Keratinocyte (primary cell): ENCODE measurements around the gene ANKRD33. TPM values are rescaled to one million over a fixed set of nuclear protein-coding genes. Genes with fewer than 3 reads are reported as not detected.
A peak's percentile ranks its signal among the peaks of the same experiment; 100 is the strongest.

Experiments used
- DNase-seq: peaks from one replicate; pipeline ENCODE4 v3.0.0-alpha.2; 2011; ENCODE audit warnings: low read depth, missing footprints, low spot score
- FAIRE-seq: peaks from 2 replicates; lab custom pipeline; 2011; peaks lifted over from hg19 to GRCh38; lab: Jason Lieb, UNC
- H2AFZ ChIP-seq: 2 replicates; pipeline ENCODE4 v1.6.0; 2012; ENCODE audit warnings: low read length, control low read depth, inconsistent platforms; ENCODE audit not compliant: control insufficient read depth
- H3K27ac ChIP-seq: 2 replicates; pipeline ENCODE4 v1.5.1; 2011; ENCODE audit warnings: low read length; ENCODE audit not compliant: control insufficient read depth, insufficient read depth
- H3K27me3 ChIP-seq: 3 replicates; pipeline ENCODE4 v1.6.0; 2011; ENCODE audit warnings: low read length; ENCODE audit not compliant: control insufficient read depth, insufficient read depth; ENCODE audit errors: extremely low read depth
- H3K36me3 ChIP-seq, 2 experiments: 2 replicates in 1 of 2; 3 replicates in 1 of 2; pipeline ENCODE4 v1.5.1; 2011; ENCODE audit warnings: low read length in 2 of 2, mild to moderate bottlenecking in 1 of 2; ENCODE audit not compliant: control insufficient read depth in 2 of 2, insufficient read depth in 2 of 2; ENCODE audit errors: extremely low read depth in 1 of 2
- H3K4me1 ChIP-seq: 3 replicates; pipeline ENCODE4 v1.5.1; 2011; ENCODE audit warnings: low read length; ENCODE audit not compliant: control insufficient read depth, insufficient read depth; ENCODE audit errors: extremely low read depth
- H3K4me2 ChIP-seq: 3 replicates; pipeline ENCODE4 v1.6.0; 2011; ENCODE audit warnings: low read depth, low read length; ENCODE audit not compliant: control insufficient read depth, insufficient read depth; ENCODE audit errors: extremely low read depth
- H3K4me3 ChIP-seq, 3 experiments: fragments of 200-600 bp in 1 of 3; sonication (generic) in 1 of 3; 2 replicates in 2 of 3; 3 replicates in 1 of 3; pipeline ENCODE4 v1.5.1; 2011 to 2016; ENCODE audit warnings: low read length in 3 of 3, mild to moderate bottlenecking in 3 of 3, control low read depth in 2 of 3, inconsistent platforms in 1 of 3, low read depth in 1 of 3, mixed read lengths in 1 of 3, mixed run types in 1 of 3, moderate library complexity in 1 of 3; ENCODE audit not compliant: control insufficient read depth in 2 of 3, insufficient read depth in 2 of 3; ENCODE audit errors: extremely low read depth in 1 of 3
- H3K79me2 ChIP-seq: 2 replicates; pipeline ENCODE4 v1.6.0; 2012; ENCODE audit warnings: low read length; ENCODE audit not compliant: control insufficient read depth, insufficient read depth
- H3K9ac ChIP-seq: 3 replicates; pipeline ENCODE4 v1.6.0; 2011; ENCODE audit warnings: low read length; ENCODE audit not compliant: control insufficient read depth, insufficient read depth; ENCODE audit errors: extremely low read depth
- H3K9me1 ChIP-seq: 3 replicates; pipeline ENCODE4 v1.6.0; 2011; ENCODE audit warnings: low read length; ENCODE audit not compliant: control insufficient read depth, insufficient read depth; ENCODE audit errors: extremely low read depth
- H3K9me3 ChIP-seq: 2 replicates; pipeline ENCODE4 v1.5.1; 2012; ENCODE audit warnings: low read depth, low read length; ENCODE audit not compliant: control insufficient read depth
- H4K20me1 ChIP-seq: 3 replicates; pipeline ENCODE4 v1.6.0; 2011; ENCODE audit warnings: low read length; ENCODE audit not compliant: control insufficient read depth, insufficient read depth; ENCODE audit errors: extremely low read depth
- EZH2 ChIP-seq: IDR thresholded peaks from one replicate; pipeline ENCODE4 v1.6.1; 2012; ENCODE audit warnings: inconsistent platforms, mild to moderate bottlenecking, low read length, moderate library complexity
- dilution Hi-C: fragments of 300-500 bp; cut with MboI; formaldehyde crosslinking; loops from one replicate; pipeline ENCODE4 v1.7.0; 2020; ENCODE audit warnings: low sequenced_read_pairs; ENCODE audit not compliant: extremely low pct_ligation_motif_present
- polyA plus RNA-seq, 5 experiments: library from polyadenylated mRNA; depleted of rRNA in 3 of 5; stranded (reverse) in 3 of 5; stranded (forward) in 1 of 5; unstranded in 1 of 5; fragments of >200 nt; gene quantifications; 1 replicate in 1 of 5; 2 replicates in 3 of 5; 3 replicates in 1 of 5; pipeline versions ENCODE4 v1.2.1 to v1.2.3, GENCODE V29; 2011 to 2012; ENCODE audit warnings: missing spikeins in 2 of 5, low read depth in 1 of 5, low replicate concordance in 1 of 5
- TF ChIP-seq, protein P1 (sequence below), 3 experiments: IDR thresholded peaks in 1 of 3; conservative IDR thresholded peaks in 1 of 3; optimal IDR thresholded peaks in 1 of 3; 2 replicates in 2 of 3; 3 replicates in 1 of 3; pipeline versions ENCODE3 to v1.5.1; 2011; ENCODE audit warnings: low read length in 3 of 3, mild to moderate bottlenecking in 3 of 3, moderate library complexity in 2 of 3, control low read depth in 1 of 3, inconsistent platforms in 1 of 3; ENCODE audit not compliant: insufficient read depth in 2 of 3; ENCODE audit errors: extremely low read depth in 1 of 3

ANKRD33 gene
- polyA plus RNA-seq, 1 donor (not counting 4 experiments of a cell fraction or from before 2014, with no cell fraction given): not detected

DNA sequence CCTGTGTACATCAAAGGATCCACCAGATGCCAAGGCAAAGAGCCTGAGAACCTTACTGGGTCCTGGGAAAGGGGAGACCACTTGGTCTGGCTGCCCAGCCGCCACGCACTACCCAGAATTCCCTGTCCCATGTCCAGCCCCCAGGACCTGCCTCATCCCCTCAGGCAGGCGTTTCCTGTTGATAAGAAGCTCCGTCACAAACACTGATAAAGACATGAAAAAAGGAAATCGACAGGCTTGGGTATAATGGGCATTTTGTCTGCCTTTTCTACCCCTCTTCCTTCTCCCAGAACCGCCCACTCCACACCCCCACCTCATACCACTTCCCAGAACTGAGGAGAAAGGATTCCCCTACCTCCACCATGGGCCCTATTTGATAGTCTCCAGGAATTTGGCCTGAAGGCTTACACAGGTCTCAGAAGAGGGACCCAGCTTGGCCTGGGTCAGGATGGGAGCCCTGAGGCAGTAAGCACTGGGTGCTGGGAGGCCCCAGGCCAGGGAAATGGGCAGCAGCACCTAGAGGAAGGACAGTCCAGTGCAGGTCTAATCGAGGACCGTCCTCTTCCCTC, 38.2 kb downstream of the ANKRD33 start:
- TF ChIP-seq, protein P1, sequence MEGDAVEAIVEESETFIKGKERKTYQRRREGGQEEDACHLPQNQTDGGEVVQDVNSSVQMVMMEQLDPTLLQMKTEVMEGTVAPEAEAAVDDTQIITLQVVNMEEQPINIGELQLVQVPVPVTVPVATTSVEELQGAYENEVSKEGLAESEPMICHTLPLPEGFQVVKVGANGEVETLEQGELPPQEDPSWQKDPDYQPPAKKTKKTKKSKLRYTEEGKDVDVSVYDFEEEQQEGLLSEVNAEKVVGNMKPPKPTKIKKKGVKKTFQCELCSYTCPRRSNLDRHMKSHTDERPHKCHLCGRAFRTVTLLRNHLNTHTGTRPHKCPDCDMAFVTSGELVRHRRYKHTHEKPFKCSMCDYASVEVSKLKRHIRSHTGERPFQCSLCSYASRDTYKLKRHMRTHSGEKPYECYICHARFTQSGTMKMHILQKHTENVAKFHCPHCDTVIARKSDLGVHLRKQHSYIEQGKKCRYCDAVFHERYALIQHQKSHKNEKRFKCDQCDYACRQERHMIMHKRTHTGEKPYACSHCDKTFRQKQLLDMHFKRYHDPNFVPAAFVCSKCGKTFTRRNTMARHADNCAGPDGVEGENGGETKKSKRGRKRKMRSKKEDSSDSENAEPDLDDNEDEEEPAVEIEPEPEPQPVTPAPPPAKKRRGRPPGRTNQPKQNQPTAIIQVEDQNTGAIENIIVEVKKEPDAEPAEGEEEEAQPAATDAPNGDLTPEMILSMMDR (optimal IDR thresholded peaks at IDR 0.05 in 1 of 3, IDR thresholded peaks at IDR 0.05 in 1 of 3, conservative IDR thresholded peaks at IDR 0.05 in 1 of 3; ENCODE audit: extremely low read depth in 1 of 3, insufficient read depth in 2 of 3, low read length in 3 of 3): no peak
- TF ChIP-seq EZH2: no peak
- Histone ChIP-seq H3K36me3 (no peaks in the 10 kb centered on the region), H3K9me1 (no peaks in the 10 kb centered on the region), H3K4me2 (no peak overlapping the region), H3K27me3 (peaks cover 15% of the 10 kb centered on the region), H2AFZ (no peak overlapping the region), H3K4me3 (no peak overlapping the region), H3K9ac (no peak overlapping the region), H3K27ac (no peak overlapping the region), H3K79me2 (no peaks in the 10 kb centered on the region), H3K9me3 (no peaks in the 10 kb centered on the region), H3K4me1 (peaks cover 3% of the 10 kb centered on the region), H4K20me1 (no peaks in the 10 kb centered on the region)
- dilution Hi-C loops: no loop called here
- DNase-seq (no peak), FAIRE-seq (no peak)

DNA sequence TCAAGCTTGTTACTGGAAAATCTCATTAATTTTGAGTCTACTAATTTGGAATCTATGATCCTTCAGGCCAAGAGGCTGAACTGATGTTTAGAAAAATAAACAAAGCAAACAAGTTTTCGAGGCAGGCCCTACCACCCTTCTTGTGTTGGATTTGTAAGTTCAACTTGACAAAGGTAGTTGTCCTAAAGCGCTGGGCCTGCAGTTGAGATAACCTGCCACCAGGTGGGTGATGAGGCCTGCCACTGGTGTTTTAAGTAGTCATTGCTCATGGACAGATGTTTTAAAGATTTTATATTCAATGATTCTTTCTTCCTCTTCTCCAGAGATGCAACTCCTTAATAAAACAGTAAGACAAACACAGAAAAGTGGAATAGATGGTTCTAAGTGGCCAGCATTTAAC, 38.8 kb downstream of the ANKRD33 start:
- Histone ChIP-seq H3K36me3 (no peaks in the 10 kb centered on the region), H3K4me2 (no peak overlapping the region), H3K9me3 (no peaks in the 10 kb centered on the region), H3K4me3 (no peak overlapping the region), H4K20me1 (no peaks in the 10 kb centered on the region), H3K9me1 (no peaks in the 10 kb centered on the region), H3K9ac (no peak overlapping the region), H2AFZ (no peak overlapping the region), H3K27me3 (peaks cover 15% of the 10 kb centered on the region), H3K4me1 (peaks cover 3% of the 10 kb centered on the region), H3K27ac (no peak overlapping the region), H3K79me2 (no peaks in the 10 kb centered on the region)
- no peak for FAIRE-seq
- DNase-seq: no peak
- dilution Hi-C loops: no loop called here
- TF ChIP-seq, protein P1 (optimal IDR thresholded peaks at IDR 0.05 in 1 of 3, IDR thresholded peaks at IDR 0.05 in 1 of 3, conservative IDR thresholded peaks at IDR 0.05 in 1 of 3; ENCODE audit: extremely low read depth in 1 of 3, insufficient read depth in 2 of 3, low read length in 3 of 3): peak; percentile 84 to 86 (median 86)
- TF ChIP-seq EZH2: no peak
